ENCODE measurements around the gene MORN3. TPM values are rescaled to one million over a fixed set of nuclear protein-coding genes. Genes with fewer than 3 reads are reported as not detected.
"Not testable (repeated sequence)": the region's sequence is repeated elsewhere in the genome, so short reads cannot be mapped to it uniquely, and the experiment has no call there.

Gene MORN3
- polyA plus RNA-seq, 3 donors from 2014 or later = 1.4 to 3.4 (median 2.0) TPM

- H3K4me1 Mint-ChIP-seq = peaks cover 36 to 38% of the 10 kb centered on the region in 2 donors
- peak overlapping the region; percentile 77 to 92 (median 86) for H3K27ac Mint-ChIP-seq
- H3K4me3 Mint-ChIP-seq = peak overlapping the region; percentile 57 to 84 (median 69)
- H3K9me3 Mint-ChIP-seq = no peaks in the 10 kb centered on the region
- peak in 2 of 3 donors; percentile 40 to 51 for DNase-seq
- H3K36me3 Mint-ChIP-seq = peaks cover 0 to 12% (median 6%) of the 10 kb centered on the region in 3 donors
- peaks cover 0 to 16% (median 12%) of the 10 kb centered on the region in 3 donors for H3K27me3 Mint-ChIP-seq (ENCODE audit: low read depth in 3 of 3)
Observed at GRCh38 chr12:121649322-121649721, 20.1 kb downstream of the MORN3 start.

- Mint-ChIP-seq H3K27ac (peak overlapping the region in 2 of 6 donors; percentile 9 to 55), H3K36me3 (peaks cover 0 to 8% (median 3%) of the 10 kb centered on the region in 3 donors), H3K27me3 (ENCODE audit: low read depth in 3 of 3) (peaks cover 0 to 16% (median 12%) of the 10 kb centered on the region in 3 donors), H3K4me1 (peaks cover 28 to 34% of the 10 kb centered on the region in 2 donors), H3K9me3 (no peaks in the 10 kb centered on the region), H3K4me3 (peak overlapping the region in 2 of 5 donors; percentile 27 to 38)
- DNase-seq = no peak
Observed at GRCh38 chr12:121648458-121649028, 20.9 kb downstream of the MORN3 start.

- H3K4me1 Mint-ChIP-seq = peaks cover 31 to 33% of the 10 kb centered on the region in 2 donors
- no peak overlapping the region for H3K4me3 Mint-ChIP-seq
- no peaks in the 10 kb centered on the region for H3K9me3 Mint-ChIP-seq
- no peak for DNase-seq
- no peak overlapping the region for H3K27ac Mint-ChIP-seq
- H3K27me3 Mint-ChIP-seq (ENCODE audit: low read depth in 3 of 3) = peaks cover 2 to 7% (median 2%) of the 10 kb centered on the region in 3 donors
- H3K36me3 Mint-ChIP-seq = peaks cover 0 to 5% (median 5%) of the 10 kb centered on the region in 3 donors
Observed at GRCh38 chr12:121641343-121641630, 28.2 kb downstream of the MORN3 start.

- Mint-ChIP-seq H3K27me3 (ENCODE audit: low read depth in 3 of 3) (peaks cover 2 to 7% (median 4%) of the 10 kb centered on the region in 3 donors), H3K9me3 (no peaks in the 10 kb centered on the region), H3K27ac (peak overlapping the region; percentile 93 to 97 (median 94)), H3K4me1 (peaks cover 48 to 49% of the 10 kb centered on the region in 2 donors), H3K4me3 (peak overlapping the region in 3 of 5 donors; percentile 78 to 86 (median 81)), H3K36me3 (peaks cover 0 to 5% (median 5%) of the 10 kb centered on the region in 3 donors)
- no peak for DNase-seq
Observed at GRCh38 chr12:121638298-121639202, 30.9 kb downstream of the MORN3 start.

GRCh38 chr12:121637231-121637914, 32.1 kb downstream of the MORN3 start:
- Mint-ChIP-seq H3K27ac (peak overlapping the region; percentile 93 to 97 (median 94)), H3K36me3 (peaks cover 0 to 5% (median 5%) of the 10 kb centered on the region in 3 donors), H3K27me3 (ENCODE audit: low read depth in 3 of 3) (peaks cover 2 to 7% (median 4%) of the 10 kb centered on the region in 3 donors), H3K4me1 (peaks cover 58 to 61% of the 10 kb centered on the region in 2 donors), H3K4me3 (peak overlapping the region; percentile 71 to 86 (median 78)), H3K9me3 (no peaks in the 10 kb centered on the region)
- DNase-seq = peak; percentile 69 to 74 (median 74)

- Mint-ChIP-seq H3K27me3 (ENCODE audit: low read depth in 3 of 3) (peaks cover 4 to 6% (median 5%) of the 10 kb centered on the region in 3 donors), H3K4me1 (peaks cover 75 to 81% of the 10 kb centered on the region in 2 donors), H3K36me3 (peaks cover 0 to 8% (median 5%) of the 10 kb centered on the region in 3 donors), H3K9me3 (no peaks in the 10 kb centered on the region), H3K27ac (peak overlapping the region in 5 of 6 donors; percentile 74 to 89 (median 83)), H3K4me3 (peak overlapping the region in 3 of 5 donors; percentile 26 to 57 (median 53))
- DNase-seq = no peak
Observed at GRCh38 chr12:121634836-121635235, 34.6 kb downstream of the MORN3 start.

GRCh38 chr12:121633833-121634196, 35.6 kb downstream of the MORN3 start:
- H3K4me3 Mint-ChIP-seq, DNase-seq: not testable (repeated sequence)

GRCh38 chr12:121632069-121632970, 37.1 kb downstream of the MORN3 start:
- DNase-seq = no peak
- peaks cover 86 to 88% of the 10 kb centered on the region in 2 donors for H3K4me1 Mint-ChIP-seq
- H3K4me3 Mint-ChIP-seq = peak overlapping the region; percentile 43 to 75 (median 54)
- peak overlapping the region; percentile 64 to 90 (median 90) for H3K27ac Mint-ChIP-seq
- peaks cover 10 to 15% (median 14%) of the 10 kb centered on the region in 3 donors for H3K27me3 Mint-ChIP-seq (ENCODE audit: low read depth in 3 of 3)
- H3K9me3 Mint-ChIP-seq = no peaks in the 10 kb centered on the region
- peaks cover 0 to 8% (median 5%) of the 10 kb centered on the region in 3 donors for H3K36me3 Mint-ChIP-seq

More at GRCh38 chr12:121633833-121634196, 35.6 kb downstream of the MORN3 start:
- not testable (repeated sequence) for H3K36me3 Mint-ChIP-seq; H3K9me3 Mint-ChIP-seq; H3K27ac Mint-ChIP-seq; H3K27me3 Mint-ChIP-seq (ENCODE audit: low read depth in 3 of 3)
- peaks cover 85 to 88% of the 10 kb centered on the region in 2 donors for H3K4me1 Mint-ChIP-seq

- DNase-seq = no peak
- peaks cover 0 to 8% (median 5%) of the 10 kb centered on the region in 3 donors for H3K36me3 Mint-ChIP-seq
- H3K27me3 Mint-ChIP-seq (ENCODE audit: low read depth in 3 of 3) = peaks cover 18 to 24% (median 19%) of the 10 kb centered on the region in 3 donors
- H3K4me3 Mint-ChIP-seq = peak overlapping the region; percentile 55 to 96 (median 57)
- H3K4me1 Mint-ChIP-seq = peaks cover 75 to 79% of the 10 kb centered on the region in 2 donors
- no peaks in the 10 kb centered on the region for H3K9me3 Mint-ChIP-seq
- H3K27ac Mint-ChIP-seq = peak overlapping the region in 5 of 6 donors; percentile 70 to 90 (median 81)
Observed at GRCh38 chr12:121630791-121631355, 38.6 kb downstream of the MORN3 start.

- DNase-seq = no peak
- Mint-ChIP-seq H3K4me1 (peaks cover 74 to 76% of the 10 kb centered on the region in 2 donors), H3K36me3 (peaks cover 0 to 8% (median 5%) of the 10 kb centered on the region in 3 donors), H3K27ac (peak overlapping the region; percentile 94 to 99 (median 98)), H3K27me3 (ENCODE audit: low read depth in 3 of 3) (peaks cover 23 to 35% (median 25%) of the 10 kb centered on the region in 3 donors), H3K9me3 (no peaks in the 10 kb centered on the region), H3K4me3 (peak overlapping the region; percentile 93 to 96 (median 95))
Observed at GRCh38 chr12:121628536-121628935, 40.9 kb downstream of the MORN3 start.

GRCh38 chr12:121628037-121628436, 41.4 kb downstream of the MORN3 start:
- Mint-ChIP-seq H3K27me3 (ENCODE audit: low read depth in 3 of 3) (peaks cover 23 to 35% (median 25%) of the 10 kb centered on the region in 3 donors), H3K4me1 (peaks cover 69 to 74% of the 10 kb centered on the region in 2 donors), H3K9me3 (no peaks in the 10 kb centered on the region), H3K27ac (peak overlapping the region; percentile 94 to 99 (median 98)), H3K4me3 (peak overlapping the region; percentile 93 to 96 (median 95)), H3K36me3 (peaks cover 0 to 8% (median 5%) of the 10 kb centered on the region in 3 donors)
- no peak for DNase-seq
